Gastroesophageal sphincter (tissue), 3 donors: ENCODE results near the gene KCNA10.

Source experiments
- CTCF ChIP-seq, 4 experiments: fragments of 200-600 bp in 2 of 4; fragments of 450-650 bp in 2 of 4; sonication (generic) in 1 of 4; IDR thresholded peaks; one replicate each; pipeline ENCODE4 v1.5.1; 2017 to 2019; ENCODE audit warnings: antibody characterized with exemption in 4 of 4, mild to moderate bottlenecking in 2 of 4, moderate library complexity in 2 of 4
- POLR2A ChIP-seq, 2 donors: fragments of 450-650 bp; IDR thresholded peaks; one replicate each; pipeline ENCODE4 v1.6.1; 2017; ENCODE audit warnings: antibody characterized with exemption in 2 of 2, mild to moderate bottlenecking in 2 of 2, moderate library complexity in 1 of 2
- POLR2AphosphoS5 ChIP-seq: sonication (generic); formaldehyde crosslinking; IDR thresholded peaks from one replicate; pipeline ENCODE4 v1.6.1; 2017; ENCODE audit warnings: antibody characterized with exemption

GRCh38 chr1:110492573-110492972, 26.4 kb downstream of the KCNA10 start:
- TF ChIP-seq CTCF (IDR thresholded peaks at IDR 0.05) (no peak), POLR2AphosphoS5 (peak; percentile 12), POLR2A (IDR thresholded peaks at IDR 0.05) (no peak)
